ENCODE measurements around the gene ZNF385C. TPM values are rescaled to one million over a fixed set of nuclear protein-coding genes. Genes with fewer than 3 reads are reported as not detected.

Gene ZNF385C
- total RNA-seq, 2 experiments from 2014 or later = 0.67 to 0.85 TPM

DNA sequence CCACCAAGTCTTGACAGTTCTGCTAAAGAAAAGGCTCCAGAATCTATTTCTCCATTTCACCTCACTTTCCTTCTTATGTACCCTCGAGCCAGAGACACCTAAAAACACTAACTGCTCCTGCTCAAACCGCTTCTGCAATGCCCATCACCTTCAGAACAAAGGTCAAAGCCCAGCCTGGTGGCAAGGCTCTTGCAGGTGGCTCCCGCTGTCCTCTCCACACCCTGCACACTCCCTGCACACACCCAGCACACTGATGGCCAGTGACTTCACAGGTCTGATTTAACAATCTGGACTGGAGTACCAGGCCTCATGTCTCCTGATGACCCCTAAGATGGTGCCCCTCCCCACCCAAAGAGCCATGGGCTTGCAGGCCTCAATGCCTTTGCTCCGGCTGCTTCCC, 38.0 kb downstream of the ZNF385C start:
- no peaks in the 10 kb centered on the region for H3K79me2 ChIP-seq (ENCODE audit: insufficient read depth, low read depth, low read length)
- no peaks in the 10 kb centered on the region for H3K36me3 ChIP-seq (ENCODE audit: insufficient read depth, low read length)
- BruUV-seq (replicated peaks) = no TSS peak
- TF ChIP-seq, protein P1, sequence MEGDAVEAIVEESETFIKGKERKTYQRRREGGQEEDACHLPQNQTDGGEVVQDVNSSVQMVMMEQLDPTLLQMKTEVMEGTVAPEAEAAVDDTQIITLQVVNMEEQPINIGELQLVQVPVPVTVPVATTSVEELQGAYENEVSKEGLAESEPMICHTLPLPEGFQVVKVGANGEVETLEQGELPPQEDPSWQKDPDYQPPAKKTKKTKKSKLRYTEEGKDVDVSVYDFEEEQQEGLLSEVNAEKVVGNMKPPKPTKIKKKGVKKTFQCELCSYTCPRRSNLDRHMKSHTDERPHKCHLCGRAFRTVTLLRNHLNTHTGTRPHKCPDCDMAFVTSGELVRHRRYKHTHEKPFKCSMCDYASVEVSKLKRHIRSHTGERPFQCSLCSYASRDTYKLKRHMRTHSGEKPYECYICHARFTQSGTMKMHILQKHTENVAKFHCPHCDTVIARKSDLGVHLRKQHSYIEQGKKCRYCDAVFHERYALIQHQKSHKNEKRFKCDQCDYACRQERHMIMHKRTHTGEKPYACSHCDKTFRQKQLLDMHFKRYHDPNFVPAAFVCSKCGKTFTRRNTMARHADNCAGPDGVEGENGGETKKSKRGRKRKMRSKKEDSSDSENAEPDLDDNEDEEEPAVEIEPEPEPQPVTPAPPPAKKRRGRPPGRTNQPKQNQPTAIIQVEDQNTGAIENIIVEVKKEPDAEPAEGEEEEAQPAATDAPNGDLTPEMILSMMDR (conservative IDR thresholded peaks at IDR 0.05; ENCODE audit: low read length) = no peak
- TF ChIP-seq EZH2phosphoT487 (IDR thresholded peaks at IDR 0.05; ENCODE audit: borderline replicate concordance, low read depth, low read length) = no peak
- no peak overlapping the region for H3K4me3 ChIP-seq (ENCODE audit: low read depth, low read length, poor library complexity, severe bottlenecking)
- no peaks in the 10 kb centered on the region for H4K20me1 ChIP-seq (ENCODE audit: insufficient read depth, low read length)
- H2AFZ ChIP-seq (ENCODE audit: low read length) = peak overlapping the region; percentile 48; the same call in 1 of the 2 replicates
- no peak for DNase-seq (ENCODE audit: low spot score)
- no peak overlapping the region for H3K4me2 ChIP-seq (ENCODE audit: low read length)
- no peaks in the 10 kb centered on the region for H3K9me2 ChIP-seq (ENCODE audit: insufficient read depth, low read length)
- no peak overlapping the region for H3K27ac ChIP-seq (ENCODE audit: low read depth, low read length, poor library complexity, severe bottlenecking)
- H3K9me3 ChIP-seq (ENCODE audit: low read length) = 0 out of 2 replicates have a peak, but pooled peaks cover 8% of the 10 kb centered on the region
- ChIA-PET POLR2A (no interaction called here), CTCF (ENCODE audit: unreplicated experiment) (no interaction called here)
- peaks cover 17% of the 10 kb centered on the region for H3K4me1 ChIP-seq (ENCODE audit: insufficient read depth, low read length, poor library complexity, severe bottlenecking)
- intact Hi-C loops (cut with micrococcal nuclease; ENCODE audit: unreplicated experiment) = no loop called here

DNA sequence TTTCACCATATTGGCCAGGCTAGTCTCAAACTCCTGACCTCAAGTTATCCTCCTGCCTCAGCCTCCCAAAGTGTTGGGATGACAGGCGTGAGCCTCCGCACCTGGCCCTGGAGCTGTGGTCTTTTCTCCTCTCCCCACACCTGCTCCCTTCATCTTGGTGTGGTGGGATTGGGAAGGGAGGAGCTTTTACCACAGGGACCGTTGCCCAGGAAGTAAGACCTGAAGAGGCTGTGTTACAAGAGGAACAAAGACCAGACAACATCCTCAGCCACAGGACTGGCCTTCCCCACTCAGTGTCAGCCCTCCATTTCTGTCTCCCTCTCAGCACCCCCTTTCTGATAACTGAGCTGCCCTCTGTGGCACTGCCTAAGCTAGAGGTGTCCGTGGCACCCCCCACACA, 38.5 kb downstream of the ZNF385C start:
- 0 out of 2 replicates have a peak, but pooled peaks cover 8% of the 10 kb centered on the region for H3K9me3 ChIP-seq (ENCODE audit: low read length)
- intact Hi-C loops (cut with micrococcal nuclease; ENCODE audit: unreplicated experiment) = no loop called here
- no peak overlapping the region for H3K4me2 ChIP-seq (ENCODE audit: low read length)
- H2AFZ ChIP-seq (ENCODE audit: low read length) = peak overlapping the region; percentile 48; the same call in 1 of the 2 replicates
- no peak for DNase-seq (ENCODE audit: low spot score)
- H3K4me3 ChIP-seq (ENCODE audit: low read depth, low read length, poor library complexity, severe bottlenecking) = no peak overlapping the region
- no peak for TF ChIP-seq EZH2phosphoT487 (IDR thresholded peaks at IDR 0.05; ENCODE audit: borderline replicate concordance, low read depth, low read length)
- TF ChIP-seq, protein P1 (conservative IDR thresholded peaks at IDR 0.05; ENCODE audit: low read length) = no peak
- H4K20me1 ChIP-seq (ENCODE audit: insufficient read depth, low read length) = no peaks in the 10 kb centered on the region
- no peaks in the 10 kb centered on the region for H3K36me3 ChIP-seq (ENCODE audit: insufficient read depth, low read length)
- no peak overlapping the region for H3K27ac ChIP-seq (ENCODE audit: low read depth, low read length, poor library complexity, severe bottlenecking)
- BruUV-seq (replicated peaks) = no TSS peak
- POLR2A ChIA-PET = no interaction called here
- no peaks in the 10 kb centered on the region for H3K9me2 ChIP-seq (ENCODE audit: insufficient read depth, low read length)
- CTCF ChIA-PET (ENCODE audit: unreplicated experiment) = no interaction called here
- no peaks in the 10 kb centered on the region for H3K79me2 ChIP-seq (ENCODE audit: insufficient read depth, low read depth, low read length)
- H3K4me1 ChIP-seq (ENCODE audit: insufficient read depth, low read length, poor library complexity, severe bottlenecking) = peaks cover 17% of the 10 kb centered on the region

DNA sequence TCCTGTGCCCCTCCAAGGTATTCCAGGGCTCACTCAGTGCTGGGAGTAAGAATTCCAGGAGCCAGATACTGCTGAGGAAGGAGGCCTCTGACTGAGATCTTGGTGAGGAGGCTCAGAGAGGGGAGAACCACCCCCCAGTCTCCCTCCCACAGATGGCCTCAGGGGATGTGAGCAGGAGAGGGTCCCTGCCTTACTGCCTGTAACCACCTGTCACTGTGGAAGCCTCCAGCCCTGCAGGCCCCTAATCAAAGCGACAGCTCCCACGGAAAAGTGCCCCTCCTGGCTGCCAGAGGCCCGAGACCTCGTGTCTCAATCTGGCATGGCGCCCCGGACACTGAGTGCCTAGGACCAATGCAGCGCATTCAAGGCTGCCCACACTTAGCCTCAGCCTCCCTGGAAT, 40.2 kb downstream of the ZNF385C start:
- TF ChIP-seq EZH2phosphoT487 (IDR thresholded peaks at IDR 0.05; ENCODE audit: borderline replicate concordance, low read depth, low read length) = no peak
- TF ChIP-seq, protein P1 (conservative IDR thresholded peaks at IDR 0.05; ENCODE audit: low read length) = no peak
- H3K9me2 ChIP-seq (ENCODE audit: insufficient read depth, low read length) = no peaks in the 10 kb centered on the region
- H4K20me1 ChIP-seq (ENCODE audit: insufficient read depth, low read length) = no peaks in the 10 kb centered on the region
- H3K4me2 ChIP-seq (ENCODE audit: low read length) = no peak overlapping the region
- no peak overlapping the region for H2AFZ ChIP-seq (ENCODE audit: low read length)
- no peak overlapping the region for H3K27ac ChIP-seq (ENCODE audit: low read depth, low read length, poor library complexity, severe bottlenecking)
- BruUV-seq (replicated peaks) = no TSS peak
- no peaks in the 10 kb centered on the region for H3K36me3 ChIP-seq (ENCODE audit: insufficient read depth, low read length)
- ChIA-PET CTCF (ENCODE audit: unreplicated experiment) (no interaction called here), POLR2A (no interaction called here)
- H3K4me3 ChIP-seq (ENCODE audit: low read depth, low read length, poor library complexity, severe bottlenecking) = no peak overlapping the region
- 0 out of 2 replicates have a peak, but pooled peaks cover 8% of the 10 kb centered on the region for H3K9me3 ChIP-seq (ENCODE audit: low read length)
- no peak for DNase-seq (ENCODE audit: low spot score)
- intact Hi-C loops (cut with micrococcal nuclease; ENCODE audit: unreplicated experiment) = no loop called here
- H3K79me2 ChIP-seq (ENCODE audit: insufficient read depth, low read depth, low read length) = no peaks in the 10 kb centered on the region
- peaks cover 6% of the 10 kb centered on the region for H3K4me1 ChIP-seq (ENCODE audit: insufficient read depth, low read length, poor library complexity, severe bottlenecking)

Data from OCI-LY7 (cell line).